Renal pelvis (tissue), 3 donors: ENCODE measurements around the gene MKNK1. TPM values are rescaled to one million over a fixed set of nuclear protein-coding genes. Genes with fewer than 3 reads are reported as not detected.

Experiments used
- polyA plus RNA-seq, 3 donors: library from polyadenylated mRNA; unstranded; fragments of 120-200 nt; gene quantifications; one replicate each; pipeline ENCODE4 v1.2.1, GENCODE V29; 2013; ENCODE audit not compliant: insufficient read length in 3 of 3

The MKNK1 gene
- polyA plus RNA-seq, 3 donors = 20.8 to 46.9 (median 42.0) TPM

Other genes starting within 250 kb of the MKNK1 start
- 10 to 100 TPM; 26.9 to 33.1 (median 33.0) TPM for gene FAAH, start 210.0 kb downstream of the MKNK1 start, polyA plus RNA-seq
- under 1 TPM in 1 of 3 donors, not detected in 2; 0.06 TPM for gene DMBX1, start 114.4 kb downstream of the MKNK1 start, polyA plus RNA-seq
- gene KNCN, start 52.6 kb downstream of the MKNK1 start, polyA plus RNA-seq = not detected
- 10 to 100 TPM; 11.3 to 13.0 (median 12.3) TPM for gene MOB3C, start 12.5 kb upstream of the MKNK1 start, polyA plus RNA-seq
- 100 to 1,000 TPM in 1 of 3 donors, 10 to 100 TPM in 2; 87.4 to 108 (median 99.3) TPM for gene ATPAF1, start 64.1 kb upstream of the MKNK1 start, polyA plus RNA-seq
- under 1 TPM; 0.17 to 0.55 (median 0.34) TPM for gene TEX38, start 67.6 kb upstream of the MKNK1 start, polyA plus RNA-seq
- gene EFCAB14, start 114.8 kb upstream of the MKNK1 start, polyA plus RNA-seq = 100 to 1,000 TPM in 1 of 3 donors, 10 to 100 TPM in 2; 87.2 to 110 (median 88.9) TPM
- 1 to 10 TPM; 2.2 to 3.9 (median 3.1) TPM for gene CYP4B1, start 194.8 kb upstream of the MKNK1 start, polyA plus RNA-seq